ENCODE results near the gene ARFRP1. TPM values are rescaled to one million over a fixed set of nuclear protein-coding genes. Genes with fewer than 3 reads are reported as not detected.
"Not testable (repeated sequence)": the region's sequence is repeated elsewhere in the genome, so short reads cannot be mapped to it uniquely, and the experiment has no call there.

Gene ARFRP1
- total RNA-seq, 1 donor from 2014 or later, result 55.5 TPM

- Histone ChIP-seq H3K36me3 (ENCODE audit: control insufficient read depth, insufficient read depth, low read length) (no peaks in the 10 kb centered on the region), H3K4me3 (ENCODE audit: low read depth, low read length) (peak within 1 kb of the TSS; percentile 23), H3K27me3 (ENCODE audit: control insufficient read depth, insufficient read depth, low read length) (no peaks in the 10 kb centered on the region)
- TF ChIP-seq, protein P1, sequence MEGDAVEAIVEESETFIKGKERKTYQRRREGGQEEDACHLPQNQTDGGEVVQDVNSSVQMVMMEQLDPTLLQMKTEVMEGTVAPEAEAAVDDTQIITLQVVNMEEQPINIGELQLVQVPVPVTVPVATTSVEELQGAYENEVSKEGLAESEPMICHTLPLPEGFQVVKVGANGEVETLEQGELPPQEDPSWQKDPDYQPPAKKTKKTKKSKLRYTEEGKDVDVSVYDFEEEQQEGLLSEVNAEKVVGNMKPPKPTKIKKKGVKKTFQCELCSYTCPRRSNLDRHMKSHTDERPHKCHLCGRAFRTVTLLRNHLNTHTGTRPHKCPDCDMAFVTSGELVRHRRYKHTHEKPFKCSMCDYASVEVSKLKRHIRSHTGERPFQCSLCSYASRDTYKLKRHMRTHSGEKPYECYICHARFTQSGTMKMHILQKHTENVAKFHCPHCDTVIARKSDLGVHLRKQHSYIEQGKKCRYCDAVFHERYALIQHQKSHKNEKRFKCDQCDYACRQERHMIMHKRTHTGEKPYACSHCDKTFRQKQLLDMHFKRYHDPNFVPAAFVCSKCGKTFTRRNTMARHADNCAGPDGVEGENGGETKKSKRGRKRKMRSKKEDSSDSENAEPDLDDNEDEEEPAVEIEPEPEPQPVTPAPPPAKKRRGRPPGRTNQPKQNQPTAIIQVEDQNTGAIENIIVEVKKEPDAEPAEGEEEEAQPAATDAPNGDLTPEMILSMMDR (IDR thresholded peaks at IDR 0.05; ENCODE audit: insufficient read depth, low read length, severe bottlenecking), result no peak
- FAIRE-seq, result no peak
- DNase-seq (ENCODE audit: low read depth), result peak; percentile 47
These were observed 54.5 kb downstream of the ARFRP1 start, which contains the start of gene STMN3 for GRCh38 chr20:63653041-63653973. Gene STMN3 (minus strand): TSS chr20:63653424. CDS start chr20:63653345, 79 bp downstream.

DNA sequence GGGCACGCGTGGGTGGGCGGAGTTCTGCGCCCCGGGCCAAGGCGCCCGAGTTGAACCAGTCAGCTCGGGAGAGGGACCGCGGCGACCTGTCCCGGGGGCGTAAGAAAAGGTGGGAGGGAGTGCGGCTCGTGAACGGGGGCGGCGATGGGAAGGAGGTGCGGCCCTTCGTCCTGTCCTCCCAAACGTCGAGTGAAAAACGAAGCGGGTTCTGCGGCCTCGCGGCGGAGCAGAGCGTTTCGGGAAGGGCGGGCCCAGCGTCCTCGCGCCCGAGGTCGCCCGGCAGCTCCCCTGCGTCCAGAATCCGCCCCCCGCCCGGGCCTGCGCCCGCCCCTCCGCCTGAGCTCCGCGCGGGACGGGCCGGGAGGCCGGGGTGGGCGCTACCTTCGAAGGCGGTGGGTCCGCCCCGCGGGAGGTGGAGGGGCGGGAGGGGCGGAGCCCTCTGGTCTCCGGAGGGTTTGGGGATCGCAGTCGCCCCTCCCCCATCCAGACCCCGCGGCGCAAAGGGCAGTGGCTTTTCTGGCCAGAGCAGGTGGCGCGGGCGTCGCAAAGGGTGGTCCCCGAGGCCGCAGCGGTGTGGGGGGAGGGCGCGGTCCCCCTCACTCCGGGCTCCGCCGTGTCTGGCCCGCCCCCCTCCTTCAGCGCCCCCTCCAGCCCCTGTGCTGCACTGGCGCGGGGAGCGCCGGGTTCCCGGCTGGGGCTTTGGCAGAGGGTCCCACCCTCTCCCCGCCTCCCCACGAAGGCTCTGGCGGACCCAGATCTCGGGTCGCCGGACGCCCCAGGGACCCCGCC is 55.4 kb downstream of the ARFRP1 start:
- TF ChIP-seq, protein P1 (IDR thresholded peaks at IDR 0.05; ENCODE audit: insufficient read depth, low read length, severe bottlenecking), result no peak
- DNase-seq (ENCODE audit: low read depth), result no peak
- H3K4me3 ChIP-seq (ENCODE audit: low read depth, low read length), result peak overlapping the region; percentile 20
- H3K27me3 ChIP-seq (ENCODE audit: control insufficient read depth, insufficient read depth, low read length), result no peaks in the 10 kb centered on the region
- FAIRE-seq, result no peak
- H3K36me3 ChIP-seq (ENCODE audit: control insufficient read depth, insufficient read depth, low read length), result no peaks in the 10 kb centered on the region

- H3K36me3 ChIP-seq (ENCODE audit: control insufficient read depth, insufficient read depth, low read length), result no peaks in the 10 kb centered on the region
- no peak overlapping the region for H3K4me3 ChIP-seq (ENCODE audit: low read depth, low read length)
- DNase-seq (ENCODE audit: low read depth), result no peak
These were observed 55.9 kb downstream of the ARFRP1 start for GRCh38 chr20:63651942-63652191.

DNA sequence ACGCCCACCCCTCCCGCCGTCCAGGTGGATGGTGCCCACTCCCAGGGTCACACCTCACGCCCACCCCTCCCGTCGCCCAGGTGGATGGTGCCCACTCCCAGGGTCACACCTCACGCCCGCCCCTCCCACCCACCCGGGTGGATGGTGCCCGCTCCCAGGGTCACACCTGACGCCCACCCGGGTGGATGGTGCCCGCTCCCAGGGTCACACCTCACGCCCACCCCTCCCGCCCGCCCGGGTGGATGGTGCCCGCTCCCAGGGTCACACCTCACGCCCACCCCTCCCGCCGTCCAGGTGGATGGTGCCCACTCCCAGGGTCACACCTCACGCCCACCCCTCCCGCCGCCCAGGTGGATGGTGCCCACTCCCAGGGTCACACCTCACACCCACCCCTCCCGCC is 57.3 kb downstream of the ARFRP1 start:
- not testable (repeated sequence) for DNase-seq (ENCODE audit: low read depth); H3K27me3 ChIP-seq (ENCODE audit: control insufficient read depth, insufficient read depth, low read length); H3K36me3 ChIP-seq (ENCODE audit: control insufficient read depth, insufficient read depth, low read length); FAIRE-seq; H3K4me3 ChIP-seq (ENCODE audit: low read depth, low read length)

More at GRCh38 chr20:63651942-63652191, 55.9 kb downstream of the ARFRP1 start:
- FAIRE-seq, result no peak
- TF ChIP-seq, protein P1 (IDR thresholded peaks at IDR 0.05; ENCODE audit: insufficient read depth, low read length, severe bottlenecking), result no peak
- no peaks in the 10 kb centered on the region for H3K27me3 ChIP-seq (ENCODE audit: control insufficient read depth, insufficient read depth, low read length)

DNA sequence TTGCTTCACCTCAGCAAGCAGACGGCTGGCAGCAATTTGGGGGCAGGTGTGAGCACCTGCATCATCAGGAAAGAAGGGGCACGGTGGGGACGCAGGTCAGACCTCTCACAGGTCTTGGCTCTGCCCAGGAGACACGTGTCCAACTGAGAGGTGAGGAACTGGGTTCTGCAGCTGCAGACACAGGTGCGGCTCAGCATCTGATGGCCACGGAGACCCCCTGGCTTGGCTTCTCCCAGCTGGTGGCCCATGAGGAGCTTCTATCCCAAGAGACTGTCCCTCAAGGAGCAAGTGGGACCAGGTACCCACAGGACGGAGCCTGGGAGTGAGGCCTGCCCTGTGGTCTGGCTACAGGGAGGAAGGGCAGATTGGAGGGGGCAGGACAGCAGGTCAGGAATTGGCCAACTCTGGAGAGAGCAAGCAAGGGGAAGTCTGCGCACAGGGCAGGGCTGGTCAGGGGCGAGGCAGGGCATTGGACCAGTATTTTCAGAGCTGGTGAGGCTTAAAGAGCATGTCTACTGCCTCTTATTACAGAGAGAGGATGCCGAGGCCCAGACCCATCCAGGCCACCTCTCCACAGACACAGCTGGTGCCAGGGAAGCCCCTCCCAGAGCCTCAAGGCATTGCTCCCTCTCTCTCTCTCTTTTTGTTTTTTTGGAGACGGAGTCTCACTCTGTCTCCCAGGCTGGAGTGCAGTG is 58.7 kb downstream of the ARFRP1 start:
- TF ChIP-seq, protein P1 (IDR thresholded peaks at IDR 0.05; ENCODE audit: insufficient read depth, low read length, severe bottlenecking), result no peak
- FAIRE-seq, result no peak
- H3K4me3 ChIP-seq (ENCODE audit: low read depth, low read length), result no peak overlapping the region
- H3K27me3 ChIP-seq (ENCODE audit: control insufficient read depth, insufficient read depth, low read length), result no peaks in the 10 kb centered on the region
- no peak for DNase-seq (ENCODE audit: low read depth)
- H3K36me3 ChIP-seq (ENCODE audit: control insufficient read depth, insufficient read depth, low read length), result no peaks in the 10 kb centered on the region

Other genes starting within 250 kb of the ARFRP1 start
- gene KCNQ2, start 235.3 kb downstream of the ARFRP1 start, total RNA-seq, result not detected in 2 replicates
- 1.1 and 1.9 TPM in 2 replicates for gene EEF1A2, start 208.9 kb downstream of the ARFRP1 start, total RNA-seq
- 21.9 and 35.6 TPM in 2 replicates for gene PPDPF, start 187.2 kb downstream of the ARFRP1 start, total RNA-seq
- 59.5 and 107 TPM in 2 replicates for gene PTK6, start 170.6 kb downstream of the ARFRP1 start, total RNA-seq
- 0.13 and 0.79 TPM in 2 replicates for gene SRMS, start 160.2 kb downstream of the ARFRP1 start, total RNA-seq
- 0.26 and 0.90 TPM in 2 replicates for gene FNDC11, start 153.8 kb downstream of the ARFRP1 start, total RNA-seq
- gene HELZ2, start 133.7 kb downstream of the ARFRP1 start, total RNA-seq, result 13.7 and 30.6 TPM in 2 replicates
- 13.2 and 13.8 TPM in 2 replicates for gene GMEB2, start 80.9 kb downstream of the ARFRP1 start, total RNA-seq
- 0.26 TPM in 1 of 2 replicates, not detected in the other for gene STMN3, start 54.6 kb downstream of the ARFRP1 start, total RNA-seq
- 4.5 and 5.8 TPM in 2 replicates for gene RTEL1, start 49.7 kb downstream of the ARFRP1 start, total RNA-seq
- 4.9 and 7.1 TPM in 2 replicates for gene TNFRSF6B, start 11.3 kb downstream of the ARFRP1 start, total RNA-seq
- 17.7 and 25.5 TPM in 2 replicates for gene ZGPAT, start 63 bp upstream of the ARFRP1 start, total RNA-seq
- 0.53 and 2.0 TPM in 2 replicates for gene LIME1, start 28.7 kb upstream of the ARFRP1 start, total RNA-seq
- gene SLC2A4RG, start 31.8 kb upstream of the ARFRP1 start, total RNA-seq, result 14.0 and 21.8 TPM in 2 replicates
- gene ZBTB46, start 123.3 kb upstream of the ARFRP1 start, total RNA-seq, result 0.53 and 2.0 TPM in 2 replicates
- not detected in 2 replicates for gene ABHD16B, start 153.5 kb upstream of the ARFRP1 start, total RNA-seq
- gene TPD52L2, start 157.3 kb upstream of the ARFRP1 start, total RNA-seq, result 172 and 184 TPM in 2 replicates
- gene DNAJC5, start 187.2 kb upstream of the ARFRP1 start, total RNA-seq, result 120 and 121 TPM in 2 replicates
- gene UCKL1, start 248.4 kb upstream of the ARFRP1 start, total RNA-seq, result 16.8 and 19.0 TPM in 2 replicates